ENCODE data around the gene PTCSC3.

Gene PTCSC3

GRCh38 chr14:36174767-36175424 lies 1.6 kb downstream of the PTCSC3 start:
- Histone ChIP-seq H3K4me3 (ENCODE audit: low read depth, low read length) (no peak overlapping the region), H3K27me3 (ENCODE audit: control insufficient read depth, insufficient read depth, low read length) (no peaks in the 10 kb centered on the region), H3K4me1 (ENCODE audit: control insufficient read depth, insufficient read depth, low read length) (no peaks in the 10 kb centered on the region), H3K9ac (ENCODE audit: low read length) (no peak overlapping the region), H3K36me3 (ENCODE audit: control insufficient read depth, insufficient read depth, low read length) (no peaks in the 10 kb centered on the region), H3K27ac (ENCODE audit: low read depth, low read length) (no peak overlapping the region), H3K9me3 (ENCODE audit: control insufficient read depth, insufficient read depth, low read depth, low read length) (no peaks in the 10 kb centered on the region)

DNA sequence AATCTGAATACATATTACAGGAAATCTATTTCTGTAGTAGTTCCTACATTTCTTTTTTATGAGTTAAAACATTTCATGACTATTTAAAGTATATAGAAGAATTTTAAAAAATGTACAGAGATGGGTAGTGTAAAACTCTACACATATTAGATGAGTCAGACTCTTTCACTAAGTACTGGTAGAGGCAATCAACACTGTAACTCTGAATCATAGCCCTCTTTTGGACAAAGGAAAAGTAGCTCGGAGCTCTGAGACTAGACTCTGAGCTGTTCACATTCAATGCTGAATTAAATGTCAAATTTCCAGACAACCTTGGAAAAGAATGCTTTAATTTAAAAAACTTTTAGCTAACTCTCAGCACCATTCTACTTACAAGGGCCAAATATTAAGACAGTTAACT lies 3.4 kb downstream of the PTCSC3 start:
- no peak overlapping the region for H3K27ac ChIP-seq (ENCODE audit: low read depth, low read length)
- H3K36me3 ChIP-seq (ENCODE audit: control insufficient read depth, insufficient read depth, low read length): no peaks in the 10 kb centered on the region
- H3K27me3 ChIP-seq (ENCODE audit: control insufficient read depth, insufficient read depth, low read length): no peaks in the 10 kb centered on the region
- no peaks in the 10 kb centered on the region for H3K9me3 ChIP-seq (ENCODE audit: control insufficient read depth, insufficient read depth, low read depth, low read length)
- H3K4me3 ChIP-seq (ENCODE audit: low read depth, low read length): no peak overlapping the region
- H3K4me1 ChIP-seq (ENCODE audit: control insufficient read depth, insufficient read depth, low read length): no peaks in the 10 kb centered on the region
- no peak overlapping the region for H3K9ac ChIP-seq (ENCODE audit: low read length)

- Histone ChIP-seq H3K4me1 (ENCODE audit: control insufficient read depth, insufficient read depth, low read length) (peaks cover 8% of the 10 kb centered on the region), H3K36me3 (ENCODE audit: control insufficient read depth, insufficient read depth, low read length) (no peaks in the 10 kb centered on the region), H3K9me3 (ENCODE audit: control insufficient read depth, insufficient read depth, low read depth, low read length) (no peaks in the 10 kb centered on the region), H3K27ac (ENCODE audit: low read depth, low read length) (no peak overlapping the region), H3K27me3 (ENCODE audit: control insufficient read depth, insufficient read depth, low read length) (no peaks in the 10 kb centered on the region), H3K4me3 (ENCODE audit: low read depth, low read length) (no peak overlapping the region), H3K9ac (ENCODE audit: low read length) (no peak overlapping the region)
Observed at GRCh38 chr14:36171607-36172006, 4.9 kb downstream of the PTCSC3 start.

- peaks cover 10% of the 10 kb centered on the region for H3K4me1 ChIP-seq (ENCODE audit: control insufficient read depth, insufficient read depth, low read length)
- no peak overlapping the region for H3K9ac ChIP-seq (ENCODE audit: low read length)
- H3K27ac ChIP-seq (ENCODE audit: low read depth, low read length): no peak overlapping the region
- no peaks in the 10 kb centered on the region for H3K9me3 ChIP-seq (ENCODE audit: control insufficient read depth, insufficient read depth, low read depth, low read length)
- no peaks in the 10 kb centered on the region for H3K27me3 ChIP-seq (ENCODE audit: control insufficient read depth, insufficient read depth, low read length)
- H3K36me3 ChIP-seq (ENCODE audit: control insufficient read depth, insufficient read depth, low read length): no peaks in the 10 kb centered on the region
- H3K4me3 ChIP-seq (ENCODE audit: low read depth, low read length): no peak overlapping the region
Observed at GRCh38 chr14:36167431-36167830, 9.1 kb downstream of the PTCSC3 start.

DNA sequence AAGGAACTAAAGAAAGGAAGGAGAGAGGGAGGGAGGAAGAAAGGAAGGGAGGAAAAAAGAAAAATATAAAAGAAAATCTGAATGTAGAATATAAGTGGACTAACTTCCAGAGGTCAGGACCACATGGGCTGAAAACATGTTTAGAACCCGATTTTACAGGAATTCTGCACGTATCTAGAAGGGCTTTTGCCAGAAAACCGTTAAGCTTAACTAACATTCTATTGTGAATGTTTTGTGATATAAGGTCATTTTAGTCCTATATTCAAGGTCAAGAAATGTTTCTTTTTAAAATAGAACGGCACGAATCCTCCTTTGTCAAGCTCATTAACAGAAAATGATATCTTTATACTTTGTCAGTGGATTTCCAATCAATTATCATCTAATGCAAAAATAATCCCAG lies 13.1 kb downstream of the PTCSC3 start:
- Histone ChIP-seq H3K27me3 (ENCODE audit: control insufficient read depth, insufficient read depth, low read length) (peaks cover 10% of the 10 kb centered on the region; the same call in 1 of the 2 replicates), H3K27ac (ENCODE audit: low read depth, low read length) (no peak overlapping the region), H3K4me1 (ENCODE audit: control insufficient read depth, insufficient read depth, low read length) (peaks cover 19% of the 10 kb centered on the region), H3K9ac (ENCODE audit: low read length) (no peak overlapping the region), H3K9me3 (ENCODE audit: control insufficient read depth, insufficient read depth, low read depth, low read length) (no peaks in the 10 kb centered on the region), H3K4me3 (ENCODE audit: low read depth, low read length) (no peak overlapping the region), H3K36me3 (ENCODE audit: control insufficient read depth, insufficient read depth, low read length) (no peaks in the 10 kb centered on the region)

DNA sequence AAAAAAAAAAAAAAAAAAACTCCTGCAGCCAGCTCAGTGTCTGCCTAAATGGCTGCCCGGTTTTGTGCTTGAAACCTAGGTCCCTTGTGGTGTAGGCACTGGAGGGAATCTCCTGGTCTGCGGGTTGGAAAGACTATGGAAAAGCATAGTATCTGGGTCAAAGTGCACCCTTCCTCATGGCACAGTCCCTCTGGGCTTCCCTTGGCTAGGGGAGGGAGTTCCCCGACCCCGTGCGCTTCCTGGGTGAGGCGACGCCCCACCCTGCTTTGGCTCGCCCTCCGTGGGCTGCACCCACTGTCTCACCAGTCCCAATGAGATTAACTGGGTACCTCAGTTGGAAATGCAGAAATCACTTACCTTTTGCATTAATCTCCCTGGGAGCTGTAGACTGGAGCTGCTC lies 14.3 kb downstream of the PTCSC3 start:
- peak overlapping the region; percentile 54 for H3K9ac ChIP-seq (ENCODE audit: low read length)
- peaks cover 11% of the 10 kb centered on the region for H3K4me1 ChIP-seq (ENCODE audit: control insufficient read depth, insufficient read depth, low read length)
- peak overlapping the region; percentile 53; the same call in 1 of the 2 replicates for H3K4me3 ChIP-seq (ENCODE audit: low read depth, low read length)
- H3K27me3 ChIP-seq (ENCODE audit: control insufficient read depth, insufficient read depth, low read length): peaks cover 10% of the 10 kb centered on the region; the same call in 1 of the 2 replicates
- H3K27ac ChIP-seq (ENCODE audit: low read depth, low read length): no peak overlapping the region
- H3K9me3 ChIP-seq (ENCODE audit: control insufficient read depth, insufficient read depth, low read depth, low read length): no peaks in the 10 kb centered on the region
- no peaks in the 10 kb centered on the region for H3K36me3 ChIP-seq (ENCODE audit: control insufficient read depth, insufficient read depth, low read length)

DNA sequence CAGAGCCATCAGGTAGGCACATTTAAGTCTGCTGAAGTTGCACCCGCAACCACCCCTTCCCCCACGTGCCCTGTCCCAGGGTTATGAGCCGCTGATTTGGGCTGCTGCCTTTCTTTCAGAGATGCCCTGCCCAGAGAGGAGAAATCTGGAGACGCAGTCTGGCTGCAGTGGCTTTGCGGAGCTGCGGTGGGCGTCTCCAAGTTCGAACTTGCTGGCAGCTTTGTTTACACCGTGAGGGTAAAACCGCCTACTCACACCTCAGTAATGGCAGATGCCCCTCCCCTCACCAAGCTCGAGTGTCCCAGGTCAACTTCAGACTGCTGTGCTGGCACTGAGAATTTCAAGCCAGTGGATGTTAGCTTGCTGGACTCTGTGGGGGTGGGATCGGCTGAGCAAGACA lies 14.7 kb downstream of the PTCSC3 start:
- peaks cover 11% of the 10 kb centered on the region for H3K4me1 ChIP-seq (ENCODE audit: control insufficient read depth, insufficient read depth, low read length)
- H3K4me3 ChIP-seq (ENCODE audit: low read depth, low read length): peak overlapping the region; percentile 53
- no peak overlapping the region for H3K27ac ChIP-seq (ENCODE audit: low read depth, low read length)
- peaks cover 10% of the 10 kb centered on the region; the same call in 1 of the 2 replicates for H3K27me3 ChIP-seq (ENCODE audit: control insufficient read depth, insufficient read depth, low read length)
- peak overlapping the region; percentile 54 for H3K9ac ChIP-seq (ENCODE audit: low read length)
- H3K36me3 ChIP-seq (ENCODE audit: control insufficient read depth, insufficient read depth, low read length): no peaks in the 10 kb centered on the region
- no peaks in the 10 kb centered on the region for H3K9me3 ChIP-seq (ENCODE audit: control insufficient read depth, insufficient read depth, low read depth, low read length)

DNA sequence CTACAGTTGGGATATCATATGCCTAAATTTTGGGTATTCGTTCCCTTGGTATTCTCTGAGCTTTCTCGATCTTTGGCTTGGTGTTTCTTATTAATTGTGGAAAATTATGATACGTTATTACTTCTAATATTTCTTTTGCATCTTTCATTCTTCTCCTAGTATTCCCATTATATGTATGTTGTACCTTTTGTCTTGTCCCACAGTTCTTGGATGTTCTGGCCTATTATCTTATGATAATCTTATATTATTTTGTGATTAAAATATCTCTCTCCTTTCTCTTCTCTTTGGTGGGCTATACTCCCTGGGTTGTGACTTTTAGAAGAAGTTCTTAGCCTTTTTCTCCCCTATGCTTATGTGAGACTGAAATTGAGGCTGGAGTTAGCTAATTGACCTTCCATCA lies 25.2 kb downstream of the PTCSC3 start:
- peaks cover 12% of the 10 kb centered on the region; the same call in 1 of the 2 replicates for H3K9me3 ChIP-seq (ENCODE audit: control insufficient read depth, insufficient read depth, low read depth, low read length)
- no peaks in the 10 kb centered on the region for H3K4me1 ChIP-seq (ENCODE audit: control insufficient read depth, insufficient read depth, low read length)
- H3K9ac ChIP-seq (ENCODE audit: low read length): no peak overlapping the region
- no peak overlapping the region for H3K27ac ChIP-seq (ENCODE audit: low read depth, low read length)
- H3K27me3 ChIP-seq (ENCODE audit: control insufficient read depth, insufficient read depth, low read length): no peaks in the 10 kb centered on the region
- no peaks in the 10 kb centered on the region for H3K36me3 ChIP-seq (ENCODE audit: control insufficient read depth, insufficient read depth, low read length)
- H3K4me3 ChIP-seq (ENCODE audit: low read depth, low read length): no peak overlapping the region

DNA sequence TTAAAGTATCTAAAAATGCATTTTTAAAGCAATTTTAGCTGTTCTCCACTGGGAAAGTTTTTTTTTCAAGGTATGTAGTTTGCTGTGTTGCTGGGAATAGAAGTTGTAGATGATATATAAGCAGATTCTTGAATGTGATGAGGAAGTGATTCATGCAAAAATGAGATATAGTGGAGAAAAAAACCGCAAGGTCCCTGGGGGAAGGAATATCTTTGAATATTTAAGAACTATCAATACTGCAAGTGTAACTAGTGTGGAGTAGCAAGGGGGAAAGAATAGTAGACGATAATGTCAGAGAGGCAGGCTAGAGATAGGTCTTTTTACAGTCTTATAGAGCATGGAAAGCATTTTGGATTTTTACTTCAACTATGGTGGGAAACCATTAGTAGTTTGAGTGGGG lies 42.5 kb downstream of the PTCSC3 start:
- Histone ChIP-seq H3K27ac (ENCODE audit: low read depth, low read length) (no peak overlapping the region), H3K9me3 (ENCODE audit: control insufficient read depth, insufficient read depth, low read depth, low read length) (no peaks in the 10 kb centered on the region), H3K4me3 (ENCODE audit: low read depth, low read length) (no peak overlapping the region), H3K36me3 (ENCODE audit: control insufficient read depth, insufficient read depth, low read length) (no peaks in the 10 kb centered on the region), H3K4me1 (ENCODE audit: control insufficient read depth, insufficient read depth, low read length) (peaks cover 5% of the 10 kb centered on the region), H3K27me3 (ENCODE audit: control insufficient read depth, insufficient read depth, low read length) (no peaks in the 10 kb centered on the region), H3K9ac (ENCODE audit: low read length) (no peak overlapping the region)

DNA sequence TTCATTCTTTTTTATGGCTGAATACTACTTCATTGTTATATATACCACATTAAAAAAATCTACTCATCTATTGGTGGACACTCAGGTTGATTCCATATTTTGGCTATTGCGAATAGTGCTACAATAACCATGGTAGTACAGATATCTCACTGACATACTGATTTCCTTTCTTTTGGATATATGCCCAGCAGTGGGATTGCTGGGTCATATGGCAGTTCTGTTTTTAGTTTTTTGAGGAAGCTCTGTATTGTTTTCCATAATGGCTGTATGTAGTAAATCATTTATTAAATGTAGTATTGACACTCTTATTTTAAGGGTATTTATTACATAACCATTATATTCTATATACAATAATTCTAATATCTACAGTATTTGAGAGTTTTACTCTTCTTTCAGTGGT lies 43.7 kb downstream of the PTCSC3 start:
- H3K27me3 ChIP-seq (ENCODE audit: control insufficient read depth, insufficient read depth, low read length): no peaks in the 10 kb centered on the region
- no peak overlapping the region for H3K9ac ChIP-seq (ENCODE audit: low read length)
- H3K4me3 ChIP-seq (ENCODE audit: low read depth, low read length): no peak overlapping the region
- H3K4me1 ChIP-seq (ENCODE audit: control insufficient read depth, insufficient read depth, low read length): peaks cover 12% of the 10 kb centered on the region
- no peaks in the 10 kb centered on the region for H3K9me3 ChIP-seq (ENCODE audit: control insufficient read depth, insufficient read depth, low read depth, low read length)
- H3K36me3 ChIP-seq (ENCODE audit: control insufficient read depth, insufficient read depth, low read length): no peaks in the 10 kb centered on the region
- H3K27ac ChIP-seq (ENCODE audit: low read depth, low read length): no peak overlapping the region

DNA sequence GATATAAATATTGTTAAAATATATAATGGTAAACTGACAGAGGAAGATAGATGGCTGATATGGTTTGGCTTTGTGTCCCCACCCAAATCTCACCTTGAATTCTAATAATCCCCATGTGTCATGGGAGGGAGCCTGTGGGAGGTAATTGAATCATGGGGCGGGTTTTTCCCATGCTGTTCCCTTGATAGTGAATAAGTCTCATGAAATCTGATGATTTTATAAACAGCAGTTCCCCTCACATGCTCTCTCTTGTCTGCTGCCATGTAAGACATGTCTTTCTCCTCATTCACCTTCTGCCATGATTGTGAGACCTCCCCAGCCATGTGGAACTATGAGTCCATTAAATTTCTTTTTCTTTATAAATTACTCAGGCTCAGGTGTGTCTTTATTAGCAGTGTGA lies 46.3 kb downstream of the PTCSC3 start:
- Histone ChIP-seq H3K27me3 (ENCODE audit: control insufficient read depth, insufficient read depth, low read length) (no peaks in the 10 kb centered on the region), H3K9me3 (ENCODE audit: control insufficient read depth, insufficient read depth, low read depth, low read length) (0 out of 2 replicates have a peak, but pooled peaks cover 5% of the 10 kb centered on the region), H3K9ac (ENCODE audit: low read length) (no peak overlapping the region)

More for the DNA sequence above, 46.3 kb downstream of the PTCSC3 start:
- Histone ChIP-seq H3K4me1 (ENCODE audit: control insufficient read depth, insufficient read depth, low read length) (peaks cover 12% of the 10 kb centered on the region), H3K36me3 (ENCODE audit: control insufficient read depth, insufficient read depth, low read length) (no peaks in the 10 kb centered on the region), H3K27ac (ENCODE audit: low read depth, low read length) (no peak overlapping the region), H3K4me3 (ENCODE audit: low read depth, low read length) (no peak overlapping the region)
